Lower leg skin (tissue), 3 donors: ENCODE results near the gene RABEP2.
"Not testable (repeated sequence)": the region's sequence is repeated elsewhere in the genome, so short reads cannot be mapped to it uniquely, and the experiment has no call there.

Experiments
- CTCF ChIP-seq, 3 donors: fragments of 450-650 bp; IDR thresholded peaks; one replicate each; pipeline ENCODE4 v1.5.1; 2016; ENCODE audit warnings: antibody characterized with exemption in 3 of 3, mild to moderate bottlenecking in 3 of 3, moderate library complexity in 2 of 3
- POLR2A ChIP-seq, 2 donors: fragments of 450-650 bp; IDR thresholded peaks; one replicate each; pipeline ENCODE4 v1.6.1; 2016 to 2017; ENCODE audit warnings: antibody characterized with exemption in 2 of 2, mild to moderate bottlenecking in 1 of 2, moderate library complexity in 1 of 2

DNA sequence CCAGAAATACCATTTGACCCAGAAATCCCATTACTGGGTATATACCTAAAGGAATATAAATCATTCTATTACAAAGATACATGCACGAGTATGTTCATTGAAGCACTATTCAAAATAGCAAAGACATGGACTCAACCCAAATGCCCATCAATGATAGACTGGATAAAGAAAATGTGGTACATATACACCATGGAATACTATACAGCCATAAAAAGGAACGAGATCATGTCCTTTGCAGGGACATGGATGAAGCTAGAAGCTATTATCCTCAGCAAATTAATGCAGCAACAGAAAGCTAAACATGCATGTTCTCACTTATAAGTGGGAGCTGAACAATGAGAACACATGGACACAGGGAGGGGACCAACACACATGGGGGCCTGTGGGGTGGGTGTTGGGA, 1.2 kb upstream of the RABEP2 start:
- not testable (repeated sequence) for TF ChIP-seq CTCF, POLR2A (IDR thresholded peaks at IDR 0.05)
